GM18909 (cell line): ENCODE measurements around the gene DNAH14.
"Not testable (repeated sequence)": the region's sequence is repeated elsewhere in the genome, so short reads cannot be mapped to it uniquely, and the experiment has no call there.

ENCODE experiments used
- ATAC-seq: cut with Tn5 transposase; IDR thresholded peaks from one replicate; pipeline ENCODE4 v1.9.1; 2021; ENCODE audit warnings: mild to moderate bottlenecking; ENCODE audit not compliant: unreplicated experiment, poor library complexity

The DNAH14 gene

DNA sequence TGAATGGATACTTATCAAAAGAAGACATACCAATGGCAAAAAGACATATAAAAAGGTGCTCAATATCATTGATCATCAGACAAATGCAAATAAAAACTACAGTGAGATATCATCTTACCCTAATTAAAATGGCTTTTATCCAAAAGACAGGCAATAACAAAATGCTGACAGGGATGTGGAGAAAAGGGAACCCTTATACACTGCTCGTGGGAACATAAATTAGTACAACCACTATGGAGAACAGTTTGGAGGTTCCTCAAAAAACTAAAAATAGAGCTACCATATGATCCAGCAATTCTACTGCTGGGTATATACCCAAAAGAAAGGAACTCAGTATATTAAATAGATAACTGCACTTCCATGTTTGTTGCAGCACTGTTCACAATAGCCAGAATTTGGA lies 400.5 kb downstream of the DNAH14 start:
- ATAC-seq, result not testable (repeated sequence)

DNA sequence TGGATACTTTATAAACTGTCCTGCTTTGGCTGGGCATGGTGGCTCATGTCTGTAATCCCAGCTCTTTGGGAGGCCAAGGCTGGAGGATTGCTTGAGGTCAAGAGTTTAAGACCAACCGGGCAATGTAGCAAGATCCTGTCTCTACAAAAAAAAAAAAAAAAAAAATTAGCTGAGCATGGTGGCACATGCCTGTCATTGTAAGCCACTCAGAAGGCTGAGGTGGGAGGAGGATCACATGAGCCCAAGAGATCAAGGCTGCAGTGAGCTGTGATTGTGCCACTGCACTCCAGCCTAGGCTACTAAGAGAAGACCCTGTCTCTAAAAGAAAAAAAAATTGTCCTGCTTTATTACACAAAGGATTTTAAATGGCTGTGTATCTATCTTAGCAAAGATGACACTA lies 403.2 kb downstream of the DNAH14 start:
- no peak for ATAC-seq

DNA sequence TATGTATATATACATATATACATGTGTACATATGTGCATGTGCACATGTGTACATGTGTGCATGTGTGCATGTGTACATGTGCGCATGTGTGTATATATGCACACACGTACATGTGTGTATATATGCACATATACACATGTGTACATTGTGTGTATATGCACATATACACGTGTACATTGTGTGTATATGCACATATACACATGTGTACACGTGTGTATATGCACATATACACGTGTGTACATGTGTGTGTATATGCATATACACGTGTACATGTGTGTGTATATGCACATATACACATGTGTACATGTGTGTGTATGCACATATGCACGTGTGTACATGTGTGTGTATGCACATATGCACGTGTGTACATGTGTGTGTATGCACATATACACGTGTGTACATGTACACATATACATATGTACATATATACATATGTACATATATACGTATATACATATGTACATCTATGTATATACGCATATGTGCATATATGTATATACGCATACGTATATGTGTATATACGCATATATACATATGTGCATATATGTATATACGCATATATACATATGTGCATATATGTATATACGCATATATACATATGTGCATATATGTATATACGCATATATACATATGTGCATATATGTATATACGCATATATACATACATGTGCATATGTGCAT lies 405.8 kb downstream of the DNAH14 start:
- ATAC-seq, result not testable (repeated sequence)

DNA sequence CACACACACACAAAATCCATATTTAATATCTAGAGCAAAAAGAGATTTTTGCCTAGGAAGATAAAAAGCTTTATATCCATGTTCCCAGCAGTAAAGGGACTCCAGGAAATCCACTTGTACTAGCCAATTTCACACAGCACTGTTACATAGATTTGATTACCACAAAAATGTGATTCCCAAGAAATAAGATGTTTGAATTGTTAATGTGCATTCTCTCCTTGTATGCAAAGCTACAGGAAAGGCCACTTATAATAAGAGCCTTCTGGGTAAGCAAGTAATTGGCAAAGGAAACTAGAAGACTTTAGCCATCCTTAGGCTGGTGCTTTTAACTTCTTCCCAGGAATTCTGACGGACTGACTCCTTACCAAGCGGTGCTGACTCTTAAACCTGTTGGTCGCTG lies 409.1 kb downstream of the DNAH14 start:
- no peak for ATAC-seq

DNA sequence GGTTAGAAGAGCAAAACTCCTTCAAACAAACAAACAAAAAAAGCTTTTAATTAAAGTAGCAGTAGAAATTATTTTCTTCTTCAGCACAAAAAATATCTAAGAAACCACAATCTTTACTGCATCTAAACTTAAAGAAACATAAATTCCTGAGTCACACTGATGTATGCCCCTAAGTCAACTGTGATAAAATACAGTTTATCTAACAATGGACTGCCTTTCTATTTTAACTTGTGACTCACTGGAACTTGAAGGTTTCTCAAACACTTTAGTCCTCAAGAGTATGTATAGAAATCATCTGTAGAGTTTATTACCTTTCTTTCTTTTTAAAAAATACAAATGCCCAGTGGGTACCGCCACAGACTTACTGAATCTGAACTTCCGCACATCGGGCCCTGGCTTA lies 412.2 kb downstream of the DNAH14 start:
- no peak for ATAC-seq

DNA sequence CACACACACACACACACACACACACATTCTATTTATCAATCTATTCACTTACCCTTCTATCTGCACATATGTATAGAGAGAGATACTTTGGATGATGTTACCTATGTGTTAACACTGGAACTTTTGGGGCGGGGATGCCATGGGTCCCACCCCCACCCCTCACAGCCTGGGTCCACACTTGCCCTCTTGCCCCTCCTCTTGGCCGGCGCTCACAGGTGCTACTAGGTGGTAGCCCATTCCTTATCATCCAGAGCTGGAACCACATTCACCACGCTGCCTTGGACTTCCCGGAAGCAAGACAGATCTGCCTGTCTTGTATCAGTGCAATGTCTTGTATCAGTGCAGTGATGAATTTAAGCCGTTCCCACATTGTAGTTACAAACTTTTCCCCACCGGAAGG lies 413.2 kb downstream of the DNAH14 start:
- no peak for ATAC-seq

DNA sequence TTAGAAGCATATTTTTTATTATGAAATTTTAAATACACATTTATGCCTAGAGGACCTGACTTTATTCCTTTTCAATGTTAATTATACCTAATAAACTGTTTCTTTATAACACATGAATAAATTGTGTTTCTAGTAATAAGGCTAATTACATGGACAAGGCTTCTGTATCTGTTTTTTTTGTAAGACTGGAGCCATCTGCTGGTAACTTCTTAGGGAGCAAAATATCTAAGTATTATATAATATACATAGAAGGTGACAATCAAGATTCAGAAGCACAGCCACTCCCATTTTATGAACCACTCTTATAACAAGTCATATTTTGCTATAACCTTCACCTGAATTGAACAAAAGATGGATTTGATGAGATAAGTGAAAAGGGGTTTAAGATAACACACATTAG lies 414.1 kb downstream of the DNAH14 start:
- no peak for ATAC-seq

DNA sequence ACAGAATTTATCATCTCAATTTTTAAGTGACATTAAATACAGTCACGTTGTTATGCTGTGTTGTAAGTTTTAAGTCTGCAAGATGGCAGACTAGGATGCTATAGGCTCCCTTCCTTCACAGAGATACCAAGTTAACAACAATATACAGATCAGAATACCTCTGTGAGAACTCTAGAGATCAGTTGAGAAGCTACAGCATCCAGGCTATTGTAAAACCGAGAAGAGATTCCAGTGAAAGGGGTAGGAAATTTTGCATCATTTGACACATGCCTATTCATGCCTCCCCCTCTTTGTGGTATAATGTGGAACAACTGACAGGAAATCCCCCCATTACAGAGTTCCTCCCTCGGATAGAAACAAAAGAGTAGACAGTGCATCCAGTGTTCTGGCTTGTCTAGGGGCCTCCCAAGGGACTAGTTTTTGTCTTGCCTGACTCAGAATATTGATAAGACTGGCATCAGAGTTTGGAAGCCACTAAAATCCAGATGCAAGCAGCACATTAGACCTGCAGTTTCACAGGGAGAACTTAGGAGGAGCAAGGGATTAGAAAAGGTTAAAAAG lies 417.7 kb downstream of the DNAH14 start:
- no peak for ATAC-seq

DNA sequence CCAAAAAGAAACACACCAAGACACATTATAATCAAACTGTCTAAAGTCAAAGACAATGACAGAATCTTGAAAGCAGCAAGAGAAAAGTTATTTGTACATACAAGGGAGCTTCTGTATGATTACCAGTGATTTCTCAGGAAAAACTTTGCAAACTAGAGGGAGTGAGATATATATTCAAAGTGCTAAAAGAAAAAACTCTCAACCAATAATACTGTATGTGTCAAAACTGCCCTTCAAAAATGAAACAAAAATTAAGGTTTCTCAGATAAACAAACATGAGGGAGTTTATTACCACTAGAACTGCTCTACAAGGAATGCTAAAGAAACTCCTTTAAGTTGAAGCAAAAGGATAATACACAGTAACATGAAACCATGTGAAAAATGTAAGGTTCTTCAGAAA lies 418.9 kb downstream of the DNAH14 start:
- no peak for ATAC-seq

DNA sequence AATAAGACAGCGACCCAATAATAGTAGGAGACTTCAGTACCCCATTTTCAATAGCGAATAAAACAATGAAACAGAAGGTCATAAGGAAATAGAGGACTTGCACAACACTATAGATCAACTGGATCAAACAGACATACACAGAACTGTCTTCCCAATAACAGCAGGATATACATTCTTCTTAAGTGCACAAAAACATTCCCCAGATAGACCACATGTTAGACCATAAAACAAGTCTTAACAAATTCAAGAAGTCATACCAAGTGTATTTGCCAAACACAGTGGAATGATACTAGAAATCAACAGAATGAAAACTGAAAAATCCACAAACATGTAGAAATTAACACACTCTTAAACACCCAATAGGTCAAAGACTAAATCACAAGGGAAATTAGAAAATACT lies 420.4 kb downstream of the DNAH14 start:
- no peak for ATAC-seq

DNA sequence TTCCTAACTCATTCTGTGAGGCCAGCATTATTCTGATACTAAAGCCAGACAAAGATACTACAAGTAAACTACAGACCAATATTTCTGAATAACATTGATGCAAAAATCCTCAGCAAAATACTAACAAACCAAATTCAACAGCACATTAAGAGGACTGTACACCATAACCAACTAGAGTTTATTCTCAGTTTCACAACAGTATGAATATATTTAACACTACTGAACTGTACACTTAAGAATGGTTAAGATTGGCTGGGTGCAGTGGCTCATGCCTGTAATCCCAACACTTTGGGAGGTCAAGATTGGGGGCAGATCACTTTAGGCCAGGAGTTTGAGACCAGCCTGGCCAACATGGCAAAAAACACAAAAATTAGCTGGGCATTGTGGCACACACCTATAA lies 421.4 kb downstream of the DNAH14 start:
- ATAC-seq, result no peak

DNA sequence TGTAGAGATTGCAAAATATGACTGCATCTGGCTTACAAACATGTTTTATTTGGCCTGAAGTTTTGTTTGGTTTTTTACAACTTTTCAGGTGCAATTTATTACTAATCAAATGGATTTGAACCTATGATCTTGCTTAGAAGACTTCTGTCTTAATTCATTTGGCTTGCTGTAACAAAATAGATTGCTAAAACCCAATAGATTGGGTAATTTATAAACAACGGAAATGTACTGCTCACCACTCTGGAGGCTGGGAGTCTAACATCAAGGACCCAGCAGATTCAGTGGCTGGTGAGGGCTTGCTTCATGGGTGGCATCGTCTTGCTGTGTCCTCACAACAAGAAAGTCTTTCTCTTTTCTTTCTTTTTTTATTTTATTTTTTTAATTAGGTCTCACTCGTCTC lies 425.4 kb downstream of the DNAH14 start:
- ATAC-seq, result no peak

DNA sequence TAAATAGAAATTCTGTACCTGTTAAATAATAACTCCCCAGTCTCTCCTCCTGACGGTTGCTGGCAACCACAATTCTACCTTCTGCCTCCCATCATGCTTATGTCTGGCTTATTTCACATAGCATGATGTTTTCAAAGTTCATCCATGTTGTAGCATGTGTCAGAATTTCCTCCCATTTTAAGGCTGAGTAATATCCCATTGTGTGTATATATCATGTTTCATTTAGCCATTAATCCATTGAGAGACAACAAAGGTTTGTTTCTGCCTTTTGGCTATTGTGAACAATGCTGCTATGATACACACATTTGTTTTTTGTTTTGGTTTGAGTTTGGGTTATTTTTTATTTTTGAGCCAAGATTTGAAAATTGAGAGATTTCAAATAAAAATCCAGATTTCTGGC lies 426.4 kb downstream of the DNAH14 start:
- ATAC-seq, result no peak

DNA sequence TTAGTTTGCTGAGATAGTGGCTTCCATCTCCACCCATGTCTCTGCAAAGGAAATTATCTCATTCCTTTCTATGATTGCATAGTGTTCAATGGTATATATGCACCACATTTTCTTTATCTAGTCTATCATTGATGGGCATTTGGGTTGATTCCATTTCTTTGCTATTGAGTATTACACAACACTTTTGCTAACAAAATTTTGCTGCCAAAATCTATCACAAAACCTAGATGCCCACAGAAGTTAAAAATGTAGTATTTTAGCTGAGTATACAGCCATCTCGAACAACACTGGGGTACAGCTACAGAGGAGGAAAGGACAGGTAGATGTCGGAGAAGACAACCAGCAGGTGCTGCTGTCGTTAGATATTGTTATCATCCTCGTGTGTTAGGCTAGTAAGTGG lies 430.6 kb downstream of the DNAH14 start:
- no peak for ATAC-seq

DNA sequence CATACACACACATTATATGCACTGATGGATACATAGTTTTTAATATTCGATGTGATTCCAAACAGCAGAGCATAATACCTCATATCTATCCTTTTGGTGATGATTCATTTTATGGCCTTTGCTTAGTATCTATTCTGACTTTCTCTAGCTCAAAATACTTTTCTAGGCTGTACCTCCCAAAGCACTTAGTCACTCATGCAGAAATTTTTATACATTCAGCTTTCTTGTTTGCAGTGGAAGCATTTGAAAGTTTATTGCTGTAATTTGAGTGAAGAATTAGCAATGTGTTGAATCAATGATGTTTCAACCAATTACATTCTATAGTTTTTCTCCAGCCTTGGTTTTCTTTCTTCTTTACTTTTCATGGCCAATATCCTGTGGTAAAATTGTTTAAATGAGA lies 431.7 kb downstream of the DNAH14 start:
- ATAC-seq, result no peak

DNA sequence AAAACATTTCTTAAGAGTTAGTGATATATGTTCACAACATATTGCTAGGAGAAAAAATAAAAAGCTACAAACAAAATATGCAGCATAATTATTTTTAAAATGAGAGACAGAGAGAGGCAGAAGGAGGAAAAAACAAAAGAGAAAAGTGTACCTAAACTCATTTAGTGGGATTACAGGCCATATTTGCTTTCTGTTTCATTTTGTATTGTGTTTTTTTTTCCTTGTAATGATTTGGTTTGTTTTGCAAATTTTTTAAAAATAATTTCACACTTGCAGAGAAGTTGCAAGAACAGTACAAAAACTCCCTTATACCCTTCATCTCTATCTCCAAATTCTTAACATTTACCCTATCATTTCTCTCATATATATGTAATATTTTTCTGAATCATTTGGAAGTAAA lies 433.3 kb downstream of the DNAH14 start:
- ATAC-seq, result no peak

DNA sequence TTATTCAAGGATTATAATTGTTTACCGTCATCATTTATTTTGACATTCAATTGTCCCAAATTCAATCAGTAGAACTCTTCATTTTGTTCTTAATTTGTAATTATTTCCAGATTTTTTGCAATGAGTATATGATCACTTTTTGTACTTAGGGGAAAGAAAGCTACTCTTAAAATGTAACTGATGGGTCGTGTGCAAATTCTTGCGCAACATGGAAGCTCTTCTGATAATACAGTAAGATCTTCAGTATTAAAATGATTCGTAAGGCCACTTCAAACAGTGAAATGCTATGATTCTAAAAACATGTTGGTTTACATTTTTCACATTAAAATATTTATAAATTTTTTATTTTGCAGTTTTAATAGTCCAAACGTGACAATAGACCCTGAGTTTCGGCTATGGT lies 435.0 kb downstream of the DNAH14 start:
- no peak for ATAC-seq

DNA sequence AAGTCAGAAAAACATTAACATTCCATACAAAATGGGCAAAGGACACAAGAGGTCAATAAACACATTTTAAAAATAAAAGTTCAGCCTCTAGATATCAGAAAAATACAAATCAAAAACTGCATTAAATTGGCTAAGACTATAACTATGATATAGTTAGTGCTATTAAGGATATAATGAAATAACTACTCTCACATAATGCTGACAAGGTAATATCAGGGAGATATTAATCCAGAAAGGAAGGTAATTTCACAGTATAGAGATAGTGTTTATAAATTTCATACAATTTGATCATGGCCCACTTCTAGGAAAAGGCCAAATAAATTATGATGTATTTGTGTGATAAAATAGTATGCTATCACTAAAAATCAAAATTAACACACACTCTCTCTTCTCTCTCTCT lies 436.5 kb downstream of the DNAH14 start:
- no peak for ATAC-seq

DNA sequence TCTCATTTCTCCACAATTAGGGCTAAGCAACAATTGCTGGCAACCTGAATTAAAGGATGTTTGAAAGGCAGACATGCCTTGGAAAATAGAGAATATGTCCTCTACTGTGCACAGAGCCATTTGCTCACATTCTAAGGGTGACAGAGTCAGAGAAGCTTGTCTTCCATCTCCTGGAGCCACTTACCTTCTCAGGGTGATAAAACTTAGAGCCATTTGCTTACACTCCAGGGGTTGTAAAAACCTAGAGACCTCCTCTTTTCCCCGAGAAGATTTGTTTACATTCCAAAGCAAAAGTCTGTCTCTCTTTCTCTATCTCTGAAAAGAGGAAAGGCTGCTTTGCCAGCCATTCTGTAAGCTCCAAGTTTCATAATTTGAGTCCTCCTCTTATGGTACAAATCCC lies 437.1 kb downstream of the DNAH14 start:
- ATAC-seq, result no peak

DNA sequence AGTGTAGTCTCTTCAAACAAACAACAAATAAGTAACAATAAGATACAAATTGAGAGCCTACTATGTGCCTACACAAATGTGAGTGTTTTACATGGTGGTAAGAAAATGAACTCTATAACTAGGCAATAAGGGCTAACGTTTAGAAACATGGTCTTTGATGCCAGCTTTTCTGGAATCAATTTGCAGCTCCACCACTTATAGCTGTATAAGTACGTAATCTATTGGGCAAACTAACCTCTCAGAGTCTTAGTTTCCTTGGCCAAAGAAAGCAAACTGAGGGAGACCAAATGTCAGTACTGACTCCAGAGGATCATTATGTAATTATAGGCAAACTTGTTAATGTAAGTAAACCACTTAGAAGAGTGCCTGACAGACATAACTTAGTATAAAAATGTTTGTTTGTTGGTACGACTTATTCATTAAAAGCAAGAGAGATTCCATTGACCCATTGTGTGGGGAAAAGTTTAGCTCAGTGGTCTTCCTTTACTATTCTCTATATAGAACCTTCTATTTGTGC lies 438.6 kb downstream of the DNAH14 start:
- ATAC-seq, result no peak

DNA sequence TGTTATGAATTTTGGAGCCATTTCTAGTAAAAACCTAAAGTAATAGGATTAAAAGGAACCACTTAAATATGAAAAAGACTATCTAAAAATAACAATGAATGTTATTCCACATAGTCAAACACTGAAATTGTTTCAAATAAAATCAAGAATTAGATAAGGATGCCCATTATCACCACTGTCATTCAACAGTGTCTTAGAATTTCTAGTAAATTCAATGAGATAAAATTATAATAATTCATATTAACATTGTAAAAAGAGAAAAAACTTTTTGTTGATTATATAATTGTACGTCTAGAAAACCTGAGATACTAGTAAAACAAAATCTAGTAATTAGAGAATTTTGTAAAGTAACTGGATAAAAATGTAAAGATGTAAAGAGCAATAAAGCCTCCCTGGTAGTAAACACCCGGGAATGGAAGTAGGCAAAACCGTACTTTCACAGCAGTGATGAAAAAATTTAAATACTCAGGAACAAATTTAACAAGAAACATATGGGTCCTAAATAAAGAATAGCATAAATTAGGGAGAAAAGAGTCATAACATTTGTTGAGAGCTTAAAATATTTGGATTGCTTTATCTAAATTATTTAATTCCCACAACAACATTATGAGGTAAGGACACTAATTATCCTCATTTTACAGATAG lies 442.0 kb downstream of the DNAH14 start:
- ATAC-seq, result no peak

DNA sequence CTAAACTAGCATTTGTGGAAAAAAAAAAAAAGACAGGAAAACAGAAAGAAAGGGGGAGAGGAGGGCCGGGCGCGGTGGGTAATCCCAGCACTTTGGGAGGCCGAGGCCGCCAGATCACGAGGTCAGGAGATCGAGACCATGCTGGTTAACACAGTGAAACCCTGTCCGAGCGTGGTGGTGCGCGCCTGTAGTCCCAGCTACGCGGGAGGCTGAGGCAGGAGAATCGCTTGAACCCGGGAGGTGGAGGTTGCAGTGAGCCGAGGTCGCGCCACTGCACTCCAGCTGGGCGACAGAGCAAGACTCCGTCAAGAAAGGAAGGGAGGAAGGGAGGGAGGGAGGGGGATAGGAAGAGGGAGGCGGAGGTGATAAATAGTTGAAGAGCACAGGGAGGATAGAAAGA lies 443.7 kb downstream of the DNAH14 start:
- no peak for ATAC-seq
